Right lung (tissue), 5 donors: ENCODE data around the gene COG1. TPM values are rescaled to one million over a fixed set of nuclear protein-coding genes. Genes with fewer than 3 reads are reported as not detected.

ENCODE experiments used
- polyA plus RNA-seq, 5 donors: library from polyadenylated mRNA; unstranded; fragments of 120-200 nt; gene quantifications; one replicate each; pipeline versions ENCODE4 v1.2.1 to v1.2.3, GENCODE V29; 2013; ENCODE audit warnings: inconsistent platforms in 1 of 5, low replicate concordance in 1 of 5; ENCODE audit not compliant: insufficient read length in 5 of 5, insufficient read depth in 1 of 5

Gene COG1
- polyA plus RNA-seq, 5 donors: 45.4 to 58.8 (median 49.2) TPM

Other genes starting within 250 kb of the COG1 start
- 10 to 100 TPM; 13.8 to 20.5 (median 15.6) TPM for gene SLC39A11, start 100.4 kb upstream of the COG1 start, polyA plus RNA-seq
- 1 to 10 TPM in 1 of 5 donors, under 1 TPM in 4; 0.36 to 1.0 (median 0.42) TPM for gene SSTR2, start 28.0 kb upstream of the COG1 start, polyA plus RNA-seq
- under 1 TPM in 4 of 5 donors, not detected in 1; 0.10 to 0.72 (median 0.34) TPM for gene CPSF4L, start 68.8 kb downstream of the COG1 start, polyA plus RNA-seq
- gene CDC42EP4, start 118.9 kb downstream of the COG1 start, polyA plus RNA-seq: 10 to 100 TPM; 58.8 to 90.6 (median 67.0) TPM